HEK293 (cell line): ENCODE data around the gene PRDM5.

Experiments
- ZNF639 ChIP-seq: fragments of 450-650 bp; formaldehyde crosslinking; IDR thresholded peaks from 2 replicates; pipeline ENCODE4 v1.5.1; 2016; ENCODE audit warnings: missing biosample characterization, missing genetic modification characterization
- TF ChIP-seq, protein P1 (sequence below): fragments of 450-650 bp; formaldehyde crosslinking; IDR thresholded peaks from 2 replicates; pipeline ENCODE4 v1.5.1; 2016; ENCODE audit warnings: missing biosample characterization, missing genetic modification characterization

DNA sequence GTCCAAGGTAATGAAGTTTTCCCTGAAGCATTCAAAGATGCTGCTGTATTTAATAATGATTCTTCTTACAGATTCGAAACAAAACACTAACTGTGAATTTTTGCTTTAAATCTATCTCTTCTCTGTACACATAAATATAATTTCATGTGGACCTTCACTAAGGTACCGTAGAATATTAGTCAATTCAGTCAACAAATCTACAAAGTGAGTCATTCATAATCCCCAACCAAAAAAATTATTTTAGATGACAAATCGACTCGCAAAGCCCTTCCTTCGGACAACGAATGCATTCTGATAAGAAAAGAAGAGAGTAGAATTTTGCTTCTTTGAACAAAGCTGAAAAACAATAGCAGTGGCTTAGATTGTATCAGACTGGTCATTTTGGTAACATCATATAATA is 95.7 kb downstream of the PRDM5 start:
- TF ChIP-seq, protein P1, sequence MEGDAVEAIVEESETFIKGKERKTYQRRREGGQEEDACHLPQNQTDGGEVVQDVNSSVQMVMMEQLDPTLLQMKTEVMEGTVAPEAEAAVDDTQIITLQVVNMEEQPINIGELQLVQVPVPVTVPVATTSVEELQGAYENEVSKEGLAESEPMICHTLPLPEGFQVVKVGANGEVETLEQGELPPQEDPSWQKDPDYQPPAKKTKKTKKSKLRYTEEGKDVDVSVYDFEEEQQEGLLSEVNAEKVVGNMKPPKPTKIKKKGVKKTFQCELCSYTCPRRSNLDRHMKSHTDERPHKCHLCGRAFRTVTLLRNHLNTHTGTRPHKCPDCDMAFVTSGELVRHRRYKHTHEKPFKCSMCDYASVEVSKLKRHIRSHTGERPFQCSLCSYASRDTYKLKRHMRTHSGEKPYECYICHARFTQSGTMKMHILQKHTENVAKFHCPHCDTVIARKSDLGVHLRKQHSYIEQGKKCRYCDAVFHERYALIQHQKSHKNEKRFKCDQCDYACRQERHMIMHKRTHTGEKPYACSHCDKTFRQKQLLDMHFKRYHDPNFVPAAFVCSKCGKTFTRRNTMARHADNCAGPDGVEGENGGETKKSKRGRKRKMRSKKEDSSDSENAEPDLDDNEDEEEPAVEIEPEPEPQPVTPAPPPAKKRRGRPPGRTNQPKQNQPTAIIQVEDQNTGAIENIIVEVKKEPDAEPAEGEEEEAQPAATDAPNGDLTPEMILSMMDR (tag by site-specific recombination): no peak
- TF ChIP-seq ZNF639 (tag by site-specific recombination): no peak
